HepG2 (cell line): ENCODE data around the gene IQCE. TPM values are rescaled to one million over a fixed set of nuclear protein-coding genes. Genes with fewer than 3 reads are reported as not detected.

Experiments used
- ARID4A ChIP-seq: sonication (generic); formaldehyde crosslinking; IDR thresholded peaks from 2 replicates; pipeline ENCODE4 v1.5.0; 2020; ENCODE audit warnings: mild to moderate bottlenecking, missing genetic modification reagents, borderline replicate concordance
- IRF2 ChIP-seq: IDR thresholded peaks from 2 replicates; pipeline ENCODE4 v1.6.1; 2018; ENCODE audit warnings: missing genetic modification reagents, missing compliant biosample characterization
- KAT2B ChIP-seq: fragments of 150-350 bp; IDR thresholded peaks from 2 replicates; pipeline ENCODE4 v1.6.1; 2014; ENCODE audit warnings: low read depth, low read length, borderline replicate concordance
- KDM4B ChIP-seq: sonication (generic); formaldehyde crosslinking; IDR thresholded peaks from 2 replicates; pipeline ENCODE4 v1.4.0; 2020; ENCODE audit warnings: missing genetic modification reagents
- MEIS1 ChIP-seq: sonication (generic); formaldehyde crosslinking; IDR thresholded peaks from 2 replicates; pipeline ENCODE4 v1.9.0; 2021; ENCODE audit warnings: mild to moderate bottlenecking, missing genetic modification reagents, moderate library complexity, borderline replicate concordance
- MYC ChIP-seq: sonication (generic); formaldehyde crosslinking; IDR thresholded peaks from 2 replicates; pipeline ENCODE4 v1.9.0; 2021; ENCODE audit warnings: missing genetic modification reagents, borderline replicate concordance
- MZF1 ChIP-seq: sonication (generic); formaldehyde crosslinking; IDR thresholded peaks from 2 replicates; pipeline ENCODE4 v1.8.1; 2023; ENCODE audit warnings: mild to moderate bottlenecking, missing genetic modification reagents, borderline replicate concordance
- NKX3-1 ChIP-seq: sonication (generic); formaldehyde crosslinking; IDR thresholded peaks from 2 replicates; pipeline ENCODE4 v1.5.0; 2020; ENCODE audit warnings: missing genetic modification reagents
- REXO4 ChIP-seq: sonication (generic); formaldehyde crosslinking; IDR thresholded peaks from 2 replicates; pipeline ENCODE4 v1.8.0; 2022; ENCODE audit warnings: missing genetic modification reagents, mild to moderate bottlenecking, borderline replicate concordance
- SCMH1 ChIP-seq: sonication (generic); formaldehyde crosslinking; IDR thresholded peaks from 2 replicates; pipeline ENCODE4 v1.9.0; 2021; ENCODE audit warnings: missing genetic modification reagents, mild to moderate bottlenecking, borderline replicate concordance
- SP1 ChIP-seq, 2 experiments: fragments of 450-650 bp in 1 of 2; sonication (generic) in 1 of 2; formaldehyde crosslinking in 1 of 2; IDR thresholded peaks; 2 replicates each; pipeline versions ENCODE4 v1.4.0 to v1.6.1; 2016 to 2020; ENCODE audit warnings: missing genetic modification reagents in 1 of 2
- TBL1XR1 ChIP-seq: fragments of 150-350 bp; IDR thresholded peaks from 2 replicates; pipeline ENCODE4 v1.6.1; 2014; ENCODE audit warnings: borderline replicate concordance, low read length; ENCODE audit not compliant: partially characterized antibody
- ZNF256 ChIP-seq: sonication (generic); formaldehyde crosslinking; conservative IDR thresholded peaks from 2 replicates; pipeline ENCODE4 v1.4.0; 2020; ENCODE audit warnings: missing genetic modification reagents
- ZNF263 ChIP-seq: sonication (generic); formaldehyde crosslinking; IDR thresholded peaks from 2 replicates; pipeline ENCODE4 v1.4.0; 2020; ENCODE audit warnings: missing genetic modification reagents
- ZNF547 ChIP-seq: sonication (generic); formaldehyde crosslinking; IDR thresholded peaks from 2 replicates; pipeline ENCODE4 v1.5.1; 2020; ENCODE audit warnings: mild to moderate bottlenecking, missing genetic modification reagents
- ZNF549 ChIP-seq: sonication (generic); formaldehyde crosslinking; IDR thresholded peaks from 2 replicates; pipeline ENCODE4 v1.5.0; 2020; ENCODE audit warnings: missing genetic modification reagents
- ZSCAN20 ChIP-seq: sonication (generic); formaldehyde crosslinking; IDR thresholded peaks from 2 replicates; pipeline ENCODE4 v1.4.0; 2020; ENCODE audit warnings: missing genetic modification reagents, mild to moderate bottlenecking, borderline replicate concordance
- polyA plus RNA-seq, 8 experiments: library from polyadenylated mRNA; depleted of rRNA in 3 of 8; stranded (reverse) in 7 of 8; unstranded in 1 of 8; fragments of >200 nt; fragmentation: Illumina TruSeq in 4 of 8; extraction: Trizol in 4 of 8; gene quantifications; 2 replicates each; pipeline versions ENCODE4 v1.2.1 to v1.2.3, GENCODE V29; 2011 to 2016; ENCODE audit warnings: low read depth in 4 of 8, missing spikeins in 1 of 8, mixed read lengths in 1 of 8; ENCODE audit not compliant: insufficient read depth in 1 of 8
- total RNA-seq, 5 experiments: library from RNA; depleted of rRNA; stranded (reverse); fragments of >200 nt; fragmentation: Illumina TruSeq; extraction: Trizol; gene quantifications; 2 replicates each; pipeline ENCODE4 v1.2.3, GENCODE V29; 2016; ENCODE audit warnings: low read depth in 1 of 5
- TF ChIP-seq, protein P1 (sequence below), 2 experiments: IDR thresholded peaks; 2 replicates each; pipeline ENCODE4 v1.6.1; 2011 to 2012; ENCODE audit warnings: low read length in 2 of 2, borderline replicate concordance in 1 of 2, low read depth in 1 of 2, mild to moderate bottlenecking in 1 of 2, moderate library complexity in 1 of 2
- TF ChIP-seq, protein P2 (sequence below): sonication (generic); formaldehyde crosslinking; IDR thresholded peaks from 2 replicates; pipeline ENCODE4 v1.5.0; 2020; ENCODE audit warnings: missing genetic modification reagents

The IQCE gene
- total and polyA plus RNA-seq, 2 of the 13 experiments (the other 11 are each of a cell fraction or from before 2014, with no cell fraction given) = 1.5 to 2.5 TPM

GRCh38 chr7:2629746-2630681 lies 71.2 kb downstream of the IQCE start (continued):
- TF ChIP-seq MZF1 (peak; percentile 92), ZNF549 (CRISPR knock-in tag) (no peak), ZNF263 (CRISPR knock-in tag) (no peak), MYC (no peak), ZNF547 (CRISPR knock-in tag) (no peak), IRF2 (CRISPR knock-in tag) (0 out of 2 replicates have a peak, but pooled peaks have one; percentile 15), SP1 (IDR thresholded peaks at IDR 0.05) (no peak), SP1 (CRISPR knock-in tag; IDR thresholded peaks at IDR 0.05) (no peak), ZSCAN20 (CRISPR knock-in tag) (no peak), REXO4 (CRISPR knock-in tag) (no peak), KDM4B (CRISPR knock-in tag) (no peak), TBL1XR1 (no peak), ZNF256 (CRISPR knock-in tag) (0 out of 2 replicates have a peak, but pooled peaks have one; percentile 45), MEIS1 (CRISPR knock-in tag) (no peak; the same call in 1 of the 2 replicates), ARID4A (CRISPR knock-in tag) (peak; percentile 54; the same call in 1 of the 2 replicates), SCMH1 (CRISPR knock-in tag) (no peak), NKX3-1 (CRISPR knock-in tag) (no peak), KAT2B (no peak)
- TF ChIP-seq, protein P1, sequence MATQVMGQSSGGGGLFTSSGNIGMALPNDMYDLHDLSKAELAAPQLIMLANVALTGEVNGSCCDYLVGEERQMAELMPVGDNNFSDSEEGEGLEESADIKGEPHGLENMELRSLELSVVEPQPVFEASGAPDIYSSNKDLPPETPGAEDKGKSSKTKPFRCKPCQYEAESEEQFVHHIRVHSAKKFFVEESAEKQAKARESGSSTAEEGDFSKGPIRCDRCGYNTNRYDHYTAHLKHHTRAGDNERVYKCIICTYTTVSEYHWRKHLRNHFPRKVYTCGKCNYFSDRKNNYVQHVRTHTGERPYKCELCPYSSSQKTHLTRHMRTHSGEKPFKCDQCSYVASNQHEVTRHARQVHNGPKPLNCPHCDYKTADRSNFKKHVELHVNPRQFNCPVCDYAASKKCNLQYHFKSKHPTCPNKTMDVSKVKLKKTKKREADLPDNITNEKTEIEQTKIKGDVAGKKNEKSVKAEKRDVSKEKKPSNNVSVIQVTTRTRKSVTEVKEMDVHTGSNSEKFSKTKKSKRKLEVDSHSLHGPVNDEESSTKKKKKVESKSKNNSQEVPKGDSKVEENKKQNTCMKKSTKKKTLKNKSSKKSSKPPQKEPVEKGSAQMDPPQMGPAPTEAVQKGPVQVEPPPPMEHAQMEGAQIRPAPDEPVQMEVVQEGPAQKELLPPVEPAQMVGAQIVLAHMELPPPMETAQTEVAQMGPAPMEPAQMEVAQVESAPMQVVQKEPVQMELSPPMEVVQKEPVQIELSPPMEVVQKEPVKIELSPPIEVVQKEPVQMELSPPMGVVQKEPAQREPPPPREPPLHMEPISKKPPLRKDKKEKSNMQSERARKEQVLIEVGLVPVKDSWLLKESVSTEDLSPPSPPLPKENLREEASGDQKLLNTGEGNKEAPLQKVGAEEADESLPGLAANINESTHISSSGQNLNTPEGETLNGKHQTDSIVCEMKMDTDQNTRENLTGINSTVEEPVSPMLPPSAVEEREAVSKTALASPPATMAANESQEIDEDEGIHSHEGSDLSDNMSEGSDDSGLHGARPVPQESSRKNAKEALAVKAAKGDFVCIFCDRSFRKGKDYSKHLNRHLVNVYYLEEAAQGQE (IDR thresholded peaks at IDR 0.05; ENCODE audit: borderline replicate concordance in 1 of 2, low read depth in 1 of 2, low read length in 2 of 2) = no peak
- TF ChIP-seq, protein P2, sequence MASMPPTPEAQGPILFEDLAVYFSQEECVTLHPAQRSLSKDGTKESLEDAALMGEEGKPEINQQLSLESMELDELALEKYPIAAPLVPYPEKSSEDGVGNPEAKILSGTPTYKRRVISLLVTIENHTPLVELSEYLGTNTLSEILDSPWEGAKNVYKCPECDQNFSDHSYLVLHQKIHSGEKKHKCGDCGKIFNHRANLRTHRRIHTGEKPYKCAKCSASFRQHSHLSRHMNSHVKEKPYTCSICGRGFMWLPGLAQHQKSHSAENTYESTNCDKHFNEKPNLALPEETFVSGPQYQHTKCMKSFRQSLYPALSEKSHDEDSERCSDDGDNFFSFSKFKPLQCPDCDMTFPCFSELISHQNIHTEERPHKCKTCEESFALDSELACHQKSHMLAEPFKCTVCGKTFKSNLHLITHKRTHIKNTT (CRISPR knock-in tag) = no peak
